HUDEP-2 (cell line): Measurements from ENCODE around the gene BCAT1.
"Not testable (repeated sequence)": the region's sequence is repeated elsewhere in the genome, so short reads cannot be mapped to it uniquely, and the experiment has no call there.

Experiments used
- DNase-seq, 76 experiments: peaks; one replicate each; lab custom pipeline; 2025; ENCODE audit not compliant: unreplicated experiment in 76 of 76; lab: John Stamatoyannopoulos, UW

The BCAT1 gene

DNA sequence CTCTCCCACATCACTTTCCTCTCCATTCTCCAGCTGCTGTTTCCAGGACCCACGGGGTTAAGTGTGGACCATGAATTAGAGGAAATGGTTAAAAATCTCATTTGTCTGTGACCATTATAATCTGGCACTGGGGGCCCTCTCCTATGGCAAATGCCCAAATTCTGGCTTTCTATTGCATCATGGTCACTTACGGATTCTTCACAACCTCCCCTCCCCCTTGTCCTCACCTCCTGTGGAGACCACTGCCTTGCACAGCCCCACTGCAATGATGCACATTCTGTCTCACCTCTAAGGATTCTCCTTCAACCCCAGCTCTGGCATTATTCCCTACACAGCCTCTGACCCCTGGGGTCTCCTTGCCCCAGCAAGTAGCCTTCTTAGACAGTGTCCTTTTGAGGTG lies 18.9 kb downstream of the BCAT1 start:
- DNase-seq, result no peak

DNA sequence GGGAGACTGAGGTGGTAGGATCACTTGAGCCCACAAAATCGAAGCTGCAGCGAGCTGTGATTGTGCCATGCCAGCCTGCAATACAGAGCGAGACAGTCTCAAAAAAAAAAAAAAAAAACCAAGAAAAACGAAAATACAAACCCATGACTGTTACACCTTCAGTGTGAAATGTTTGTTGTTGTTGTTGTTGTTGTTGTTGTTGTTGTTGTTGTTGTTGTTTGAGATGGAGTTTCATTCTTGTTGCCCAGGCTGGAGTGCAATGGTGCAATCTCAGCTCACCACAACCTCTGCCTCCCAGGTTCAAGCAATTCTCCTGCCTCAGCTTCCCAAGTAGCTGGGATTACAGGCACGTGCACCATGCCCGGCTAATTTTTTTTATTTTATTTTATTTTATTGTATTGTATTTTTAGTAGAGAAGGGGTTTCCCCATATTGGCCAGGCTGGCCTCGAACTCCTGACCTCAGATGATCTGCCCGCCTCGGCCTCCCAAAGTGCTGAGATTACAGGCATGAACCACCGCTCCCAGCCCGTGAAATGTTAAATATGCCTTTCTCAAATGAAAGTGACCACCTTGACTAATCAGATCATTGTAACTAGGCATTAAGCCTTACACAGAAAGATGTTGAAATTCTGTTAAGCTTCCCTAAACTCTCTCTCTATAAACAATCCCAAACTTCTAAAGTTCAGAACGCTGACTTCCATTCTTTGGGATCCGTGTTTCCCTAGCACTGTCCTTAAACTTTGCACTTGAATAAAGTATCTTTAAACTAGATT lies 20.2 kb downstream of the BCAT1 start:
- DNase-seq, result not testable (repeated sequence)

DNA sequence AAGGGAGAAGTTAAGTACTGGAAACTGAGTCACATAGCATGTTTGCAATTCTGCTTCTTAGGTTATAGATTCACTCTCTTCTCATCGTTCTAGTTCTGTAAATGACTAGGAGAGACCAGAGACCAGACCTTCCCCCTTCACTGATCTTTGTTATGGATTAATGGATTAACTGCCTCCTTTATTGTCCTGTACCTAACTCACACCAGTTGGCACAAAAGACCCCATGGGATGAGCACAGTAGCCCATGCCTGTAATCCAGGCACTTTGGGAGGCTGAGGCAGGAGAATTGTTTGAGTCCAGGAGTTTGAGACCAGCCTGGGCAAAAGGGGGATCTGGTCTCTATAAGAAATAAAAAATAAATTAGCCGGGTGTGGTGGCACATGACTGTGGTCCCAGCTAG lies 20.8 kb downstream of the BCAT1 start:
- no peak for DNase-seq

DNA sequence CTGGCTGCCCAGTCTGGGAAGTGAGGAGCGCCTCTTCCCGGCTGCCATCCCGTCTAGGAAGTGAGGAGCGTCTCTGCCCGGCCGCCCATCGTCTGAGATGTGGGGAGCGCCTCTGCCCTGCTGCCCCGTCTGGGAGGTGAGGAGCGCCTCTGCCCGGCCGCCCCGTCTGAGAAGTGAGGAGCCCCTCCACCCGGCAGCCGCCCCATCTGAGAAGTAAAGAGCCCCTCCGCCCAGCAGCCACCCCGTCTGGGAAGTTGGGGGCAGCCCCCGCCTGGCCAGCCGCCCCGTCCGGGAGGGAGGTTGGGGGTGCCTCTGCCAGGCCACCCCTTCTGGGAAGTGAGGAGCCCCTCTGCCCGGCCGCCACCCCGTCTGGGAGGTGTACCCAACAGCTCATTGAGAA lies 22.8 kb downstream of the BCAT1 start:
- not testable (repeated sequence) for DNase-seq

DNA sequence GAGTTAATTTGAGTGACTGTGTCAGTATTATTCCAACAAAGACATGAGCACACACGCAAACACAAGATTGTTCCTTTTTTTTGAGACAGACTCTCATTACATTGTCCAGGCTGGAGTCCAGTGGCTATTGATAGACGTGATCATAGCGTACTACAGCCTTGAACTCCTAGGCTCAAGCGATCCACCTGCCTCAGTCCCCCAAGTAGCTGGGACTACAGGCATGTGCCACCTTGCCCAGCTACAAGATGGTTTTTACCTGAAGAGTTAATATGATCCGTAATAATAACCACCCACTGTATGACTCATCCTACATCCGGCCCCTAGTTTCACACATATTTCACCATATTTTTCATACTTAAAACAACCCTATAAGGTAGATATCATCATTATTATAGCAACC lies 26.8 kb downstream of the BCAT1 start:
- DNase-seq, result no peak

DNA sequence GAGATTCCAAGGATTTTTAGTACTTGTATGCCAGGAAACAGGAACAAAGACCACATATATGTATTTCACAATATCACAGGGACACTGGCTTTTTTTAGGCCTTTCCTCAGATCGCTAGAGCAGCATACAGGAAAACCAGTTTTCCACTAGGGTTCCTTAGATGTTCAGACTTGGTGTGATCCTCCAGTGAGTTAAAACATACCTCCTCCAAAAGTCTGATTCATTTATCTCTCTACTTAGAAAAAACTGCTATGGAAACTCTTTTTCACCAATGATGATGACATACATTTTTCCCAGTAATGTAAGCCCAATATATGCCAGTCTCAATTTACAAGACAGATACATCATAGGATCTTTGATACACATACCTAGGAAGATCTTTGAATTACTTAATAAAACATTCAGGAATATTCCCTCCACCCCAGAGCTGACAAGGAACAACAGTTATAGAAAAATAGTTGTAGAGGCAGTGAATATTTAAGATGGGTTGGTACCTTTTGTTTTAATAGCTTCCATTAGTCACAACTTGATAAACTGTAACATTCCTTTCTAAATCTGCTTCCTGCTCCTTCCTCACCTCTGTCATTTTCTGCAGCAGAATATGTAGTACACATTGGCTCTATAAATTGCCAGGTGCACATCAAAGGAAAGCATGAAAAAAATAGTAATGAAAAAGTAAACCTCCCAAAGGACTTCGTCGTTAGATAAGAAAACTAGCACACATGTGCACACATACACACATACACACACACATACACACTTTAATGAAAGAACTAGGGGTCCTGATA lies 27.5 kb downstream of the BCAT1 start:
- DNase-seq, result no peak

DNA sequence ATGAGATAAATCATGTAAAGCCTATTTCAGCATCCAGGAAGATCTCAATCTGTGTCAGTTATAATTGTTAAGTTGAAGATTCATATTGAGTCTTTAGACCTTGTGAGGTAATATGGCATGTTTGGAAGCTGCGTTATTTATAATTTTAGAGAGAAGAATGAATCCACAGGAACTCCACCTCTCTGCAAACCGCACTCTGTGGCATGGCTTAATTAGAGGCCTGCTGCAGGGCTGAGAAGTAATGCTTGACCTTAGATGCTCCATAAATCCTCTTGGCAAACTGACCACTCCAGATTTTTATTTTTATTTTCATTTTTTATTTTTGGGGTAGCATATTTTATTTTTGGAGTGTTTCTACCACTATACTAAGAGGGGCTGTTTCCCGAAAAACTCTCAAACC lies 28.8 kb downstream of the BCAT1 start:
- DNase-seq, result no peak

DNA sequence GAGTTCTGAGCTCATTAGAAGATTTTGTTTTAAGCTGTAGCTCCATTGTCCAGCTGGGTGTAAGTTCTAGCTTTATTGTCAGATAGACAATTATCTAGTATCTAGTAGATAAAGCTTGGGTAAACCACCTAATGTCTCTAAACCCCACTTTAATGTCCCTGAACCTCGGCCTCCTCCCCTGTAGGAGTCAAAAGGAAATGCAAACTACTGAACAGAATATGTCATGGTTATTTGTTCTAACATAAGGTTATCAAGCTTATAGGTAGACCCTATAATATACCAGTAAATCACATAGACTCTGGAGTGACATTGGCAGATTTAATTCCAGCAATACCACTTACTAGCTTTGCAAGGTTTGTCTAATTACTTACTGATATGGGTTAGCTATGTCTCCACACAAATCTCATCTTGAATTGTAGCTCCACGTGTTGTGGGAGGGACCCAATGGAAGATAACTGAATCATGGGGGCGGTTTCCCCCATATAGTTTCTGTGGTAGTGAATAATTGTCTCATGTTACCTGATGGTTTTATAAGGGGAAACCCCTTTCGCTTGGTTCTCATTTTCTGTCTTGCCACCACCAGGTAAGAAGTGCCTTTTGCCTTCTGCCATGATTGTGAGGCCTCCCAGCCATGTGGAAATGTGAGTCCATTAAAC lies 29.4 kb downstream of the BCAT1 start:
- no peak for DNase-seq

DNA sequence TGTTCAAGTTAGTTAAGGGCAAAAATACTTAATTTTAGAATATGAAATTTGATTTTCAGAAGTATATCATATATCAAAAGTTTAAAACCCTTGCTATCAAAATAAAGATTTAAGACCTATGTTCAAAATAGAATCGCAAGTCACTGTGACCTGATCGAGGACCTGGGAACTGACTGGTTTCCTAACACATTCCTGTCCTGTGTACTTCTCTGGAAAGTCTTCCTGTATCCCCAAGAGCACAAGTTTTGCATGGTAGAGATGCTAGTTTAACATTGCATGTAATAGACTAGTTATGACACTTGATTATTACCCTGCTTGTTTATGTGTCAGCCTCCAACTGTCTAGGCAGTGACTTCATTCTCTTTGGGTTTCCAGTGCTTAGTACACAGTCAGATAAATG lies 30.3 kb downstream of the BCAT1 start:
- DNase-seq, result no peak

DNA sequence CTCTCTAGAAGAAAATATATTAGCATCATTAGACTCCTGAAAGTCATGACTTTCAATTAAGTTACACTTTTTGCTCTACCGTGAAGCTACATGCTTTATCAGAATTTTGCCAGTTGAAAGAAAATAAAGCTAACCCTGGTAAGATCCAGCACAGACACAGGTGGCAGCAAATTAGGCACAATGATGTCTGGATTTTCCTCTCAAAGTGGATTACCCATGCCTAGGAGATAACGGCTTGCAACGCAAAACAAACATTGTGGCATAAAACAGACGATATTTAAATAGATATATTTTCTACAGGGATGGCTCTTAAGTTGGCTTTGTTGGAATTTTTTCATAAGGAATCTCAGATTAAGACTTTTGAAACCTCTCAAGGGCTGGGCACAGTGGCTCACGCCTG lies 33.4 kb downstream of the BCAT1 start:
- no peak for DNase-seq

DNA sequence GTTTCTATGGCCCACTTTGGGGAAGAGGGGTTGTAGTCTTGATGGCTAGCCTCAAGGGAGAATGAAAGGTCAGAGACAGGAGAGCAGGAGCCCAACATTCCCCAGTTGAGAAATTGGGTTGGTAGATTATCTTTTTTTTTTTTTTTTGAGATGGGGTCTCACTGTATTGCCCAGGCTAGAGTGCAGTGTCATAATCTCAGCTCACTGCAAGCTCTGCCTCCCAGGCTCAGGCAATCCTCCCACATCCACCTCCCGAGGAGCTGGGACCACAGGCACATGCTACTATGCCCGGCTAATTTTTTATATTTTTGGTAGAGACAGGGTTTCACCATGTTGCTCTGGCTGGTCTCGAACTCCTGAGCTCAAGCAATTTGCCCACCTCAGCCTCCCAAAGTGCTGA lies 34.9 kb downstream of the BCAT1 start:
- no peak for DNase-seq

DNA sequence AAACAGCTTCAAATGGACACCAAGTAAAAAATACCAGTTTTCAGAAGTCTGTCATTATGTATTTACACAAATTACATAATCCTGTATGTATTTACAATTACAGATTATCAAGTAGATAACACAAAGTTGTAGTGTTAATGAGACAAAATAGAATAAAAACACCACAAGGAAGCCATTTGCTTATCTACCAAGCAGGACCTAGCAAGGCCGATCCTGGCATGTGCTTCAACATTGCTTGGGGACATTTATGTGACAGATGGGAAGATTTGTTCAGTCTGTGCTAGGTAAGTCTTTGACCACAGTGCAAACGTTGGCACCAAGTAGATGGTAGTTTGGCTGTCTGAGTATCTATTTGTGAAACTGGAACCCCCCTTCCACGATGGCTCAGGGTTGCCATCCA lies 35.8 kb downstream of the BCAT1 start:
- no peak for DNase-seq

DNA sequence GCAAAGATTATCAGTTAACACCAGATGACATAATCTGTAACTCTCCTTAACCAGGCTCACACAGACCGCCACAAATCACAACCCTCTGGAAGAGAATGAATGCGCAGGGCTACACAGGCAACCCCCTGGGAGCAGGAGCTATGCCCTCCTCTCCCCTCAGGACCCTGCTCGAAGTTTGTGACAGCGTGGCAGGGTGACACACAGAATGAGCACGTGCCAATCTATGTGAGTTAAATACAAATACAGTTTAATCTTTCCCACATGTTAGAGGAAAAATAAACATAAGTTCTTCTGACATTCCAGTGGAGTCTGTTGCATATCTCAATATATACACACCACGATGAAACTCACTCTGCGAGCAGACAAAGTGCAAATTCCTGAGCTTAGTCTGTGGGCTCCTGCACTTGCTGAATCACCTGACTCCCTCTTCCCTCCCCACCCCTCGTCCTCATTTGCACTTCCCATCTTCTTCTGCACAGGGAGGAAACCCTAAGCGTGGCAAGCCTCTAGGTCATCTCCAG lies 37.6 kb downstream of the BCAT1 start:
- DNase-seq, result peak in 2 of 76 experiments; percentile 6 to 11

DNA sequence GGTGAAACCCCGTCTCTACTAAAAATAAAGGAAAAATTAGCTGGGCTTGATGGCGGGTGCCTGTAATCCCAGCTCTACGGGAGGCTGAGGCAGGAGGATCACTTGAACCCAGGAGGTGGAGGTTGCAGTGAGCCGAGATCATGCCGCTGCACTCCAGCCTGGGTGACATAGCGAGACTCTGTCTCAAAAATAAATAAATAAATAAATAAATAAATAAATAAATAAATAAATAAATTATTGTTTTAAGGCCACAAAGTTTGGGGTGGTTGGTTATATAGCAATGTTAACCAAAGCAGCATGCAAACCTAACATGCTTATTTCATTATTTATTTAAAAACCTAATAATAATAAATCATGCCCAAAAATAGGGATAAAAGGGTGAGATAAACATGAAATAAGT lies 38.7 kb downstream of the BCAT1 start:
- not testable (repeated sequence) for DNase-seq

DNA sequence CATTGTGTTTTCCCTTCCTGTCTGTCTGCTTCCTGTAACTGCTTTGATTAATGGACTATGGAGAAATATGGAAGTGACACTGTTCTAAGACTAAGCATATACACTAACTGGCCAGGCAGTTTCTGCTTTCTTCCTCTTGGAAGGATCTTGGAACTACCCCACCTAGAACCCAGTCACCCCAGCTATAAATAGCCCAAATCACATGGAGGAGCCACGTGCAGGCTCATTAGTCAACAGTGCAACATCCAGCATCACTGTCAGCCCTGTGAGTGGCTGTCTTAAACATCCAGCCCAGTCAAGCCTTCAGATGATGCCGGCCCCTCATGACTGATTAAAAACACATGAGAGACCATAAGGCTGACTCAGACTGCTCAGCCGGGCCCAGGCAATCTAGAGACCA lies 39.2 kb downstream of the BCAT1 start:
- peak in 1 of 76 experiments; percentile 10 for DNase-seq

DNA sequence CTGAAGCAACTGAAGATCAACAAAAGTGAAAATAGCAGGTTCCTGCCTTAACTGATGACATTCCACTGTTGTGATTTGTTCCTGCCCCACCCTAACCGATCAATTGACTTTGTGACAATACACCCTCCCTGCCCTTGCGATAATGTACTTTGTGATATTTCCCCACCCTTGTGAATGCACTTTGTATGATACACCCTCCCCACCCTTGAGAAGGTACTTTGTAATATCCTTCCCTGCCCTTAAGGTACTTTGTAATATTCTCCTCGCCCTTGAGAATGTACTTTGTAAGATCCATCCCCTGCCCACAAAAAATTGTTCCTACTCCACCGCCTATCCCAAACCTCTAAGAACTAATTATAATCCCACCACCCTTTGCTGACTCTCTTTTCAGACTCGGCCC lies 41.4 kb downstream of the BCAT1 start:
- DNase-seq, result no peak

DNA sequence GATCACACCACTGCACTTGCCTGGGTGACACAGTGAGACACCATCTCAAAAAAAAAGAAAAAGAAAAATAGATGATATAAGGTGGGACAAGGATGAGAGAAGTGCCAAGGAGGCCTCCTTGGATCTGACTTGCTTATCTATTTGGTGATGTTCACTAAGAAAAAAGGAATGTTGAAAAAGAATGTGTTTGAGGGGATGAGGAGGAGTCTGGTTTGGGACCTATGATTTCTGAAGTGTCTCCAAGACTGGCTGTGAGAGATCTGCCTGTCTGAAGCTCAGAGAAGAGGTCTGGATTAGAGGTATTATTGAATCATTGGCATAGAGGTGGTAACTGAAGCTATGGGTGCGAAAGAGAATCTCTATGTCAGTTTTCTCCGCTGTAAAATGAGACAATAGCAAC lies 42.8 kb downstream of the BCAT1 start:
- no peak for DNase-seq

DNA sequence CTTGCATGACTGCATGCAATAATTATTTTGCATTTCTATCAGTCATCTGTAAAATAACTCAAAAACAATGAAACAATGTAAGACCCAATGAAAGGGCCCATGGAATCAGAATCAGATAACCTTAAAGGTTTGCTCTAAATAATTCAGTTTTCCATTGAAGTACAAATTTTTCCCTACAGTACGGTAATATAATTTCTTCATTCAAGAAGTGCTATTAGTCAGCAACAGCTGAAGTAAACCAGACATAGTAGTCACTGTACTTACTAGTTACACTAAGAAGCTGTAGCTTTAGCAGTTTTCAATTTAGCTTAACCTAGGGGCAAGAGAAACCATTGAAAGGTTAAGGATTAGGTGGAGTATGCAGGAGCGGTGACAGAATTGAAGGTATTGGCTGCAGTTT lies 43.5 kb downstream of the BCAT1 start:
- no peak for DNase-seq

DNA sequence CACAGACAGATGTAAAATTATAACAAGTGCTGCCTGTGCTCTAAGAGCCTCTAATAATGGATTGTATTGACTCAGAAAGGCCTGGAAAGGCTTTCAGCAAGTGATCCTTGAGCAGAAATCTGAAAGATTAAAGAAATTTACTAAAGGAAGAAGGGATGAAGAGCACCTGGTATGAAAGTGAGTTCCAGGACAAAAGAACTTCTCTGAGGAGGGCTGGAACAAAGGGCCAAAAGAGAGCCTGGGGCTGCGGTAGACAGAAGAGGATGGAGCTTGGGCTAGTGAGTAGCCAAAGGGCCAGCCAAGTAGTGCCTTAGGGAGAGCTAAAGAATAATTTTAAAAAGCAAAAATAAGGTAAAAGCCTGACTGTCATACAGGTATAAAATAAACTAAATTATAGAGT lies 44.0 kb downstream of the BCAT1 start:
- no peak for DNase-seq

DNA sequence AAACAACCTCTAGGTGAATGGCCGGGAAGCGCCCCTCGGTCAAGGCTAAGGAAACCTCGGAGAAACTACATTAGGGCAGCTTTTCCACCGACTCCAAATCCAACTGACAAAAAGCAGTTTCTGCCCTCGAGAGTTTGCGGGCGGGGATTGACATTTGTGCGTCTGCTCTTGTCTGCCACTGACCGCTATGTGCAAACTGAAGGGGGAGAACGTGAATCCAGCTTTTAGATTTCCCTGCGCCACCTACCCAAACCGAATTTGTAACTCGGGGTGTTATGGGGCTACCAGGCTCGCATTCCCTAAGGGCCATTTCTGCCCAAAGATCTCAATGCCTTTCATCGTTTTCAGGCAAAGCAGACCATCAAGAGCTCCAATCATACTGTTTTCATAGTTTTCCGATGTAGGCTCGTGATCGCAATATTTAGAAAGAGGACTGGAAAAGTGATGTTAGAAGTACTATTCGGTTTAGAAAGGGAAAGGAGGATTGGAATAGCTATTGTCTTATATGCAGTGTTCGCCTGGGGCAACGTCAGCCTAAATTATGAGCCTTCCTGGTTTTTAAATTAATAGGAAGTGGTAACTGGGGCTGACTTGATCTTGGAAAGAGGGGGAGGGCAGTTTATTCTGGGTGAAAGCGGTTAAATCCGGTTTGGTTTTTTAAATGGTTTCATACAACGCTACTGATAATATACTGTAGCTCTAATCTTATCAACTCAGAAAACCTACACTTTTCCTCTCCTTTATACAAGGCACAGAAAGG lies 45.4 kb downstream of the BCAT1 start:
- peak in 6 of 76 experiments; percentile 12 to 44 (median 16) for DNase-seq
